Neural progenitor cell (in vitro differentiated cells): Measurements from ENCODE around the gene SPINT1.

ENCODE experiments used
- EZH2phosphoT487 ChIP-seq: fragments of 200-600 bp; sonication (generic); IDR thresholded peaks from 2 replicates; pipeline ENCODE4 v1.6.1; 2017; ENCODE audit warnings: antibody characterized with exemption
- TF ChIP-seq, protein P1 (sequence below): fragments of 200-600 bp; sonication (generic); IDR thresholded peaks from 2 replicates; pipeline ENCODE4 v1.5.1; 2017; ENCODE audit warnings: antibody characterized with exemption, mild to moderate bottlenecking

GRCh38 chr15:40867199-40867598 lies 23.4 kb downstream of the SPINT1 start:
- TF ChIP-seq, protein P1, sequence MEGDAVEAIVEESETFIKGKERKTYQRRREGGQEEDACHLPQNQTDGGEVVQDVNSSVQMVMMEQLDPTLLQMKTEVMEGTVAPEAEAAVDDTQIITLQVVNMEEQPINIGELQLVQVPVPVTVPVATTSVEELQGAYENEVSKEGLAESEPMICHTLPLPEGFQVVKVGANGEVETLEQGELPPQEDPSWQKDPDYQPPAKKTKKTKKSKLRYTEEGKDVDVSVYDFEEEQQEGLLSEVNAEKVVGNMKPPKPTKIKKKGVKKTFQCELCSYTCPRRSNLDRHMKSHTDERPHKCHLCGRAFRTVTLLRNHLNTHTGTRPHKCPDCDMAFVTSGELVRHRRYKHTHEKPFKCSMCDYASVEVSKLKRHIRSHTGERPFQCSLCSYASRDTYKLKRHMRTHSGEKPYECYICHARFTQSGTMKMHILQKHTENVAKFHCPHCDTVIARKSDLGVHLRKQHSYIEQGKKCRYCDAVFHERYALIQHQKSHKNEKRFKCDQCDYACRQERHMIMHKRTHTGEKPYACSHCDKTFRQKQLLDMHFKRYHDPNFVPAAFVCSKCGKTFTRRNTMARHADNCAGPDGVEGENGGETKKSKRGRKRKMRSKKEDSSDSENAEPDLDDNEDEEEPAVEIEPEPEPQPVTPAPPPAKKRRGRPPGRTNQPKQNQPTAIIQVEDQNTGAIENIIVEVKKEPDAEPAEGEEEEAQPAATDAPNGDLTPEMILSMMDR: no peak
- TF ChIP-seq EZH2phosphoT487: no peak
